HCT116 (cell line): ENCODE data around the gene E2F6. TPM values are rescaled to one million over a fixed set of nuclear protein-coding genes. Genes with fewer than 3 reads are reported as not detected.

Experiments
- ATAC-seq: fragments of 200-7000 bp; cut with Tn5 transposase; 2 replicates; pipeline ENCODE4 v1.9.1; 2020; ENCODE audit warnings: mild to moderate bottlenecking, moderate library complexity
- BruUV-seq: library from RNA; stranded (reverse); fragments of 400-500 nt; replicated peaks from 2 replicates; lab custom pipeline; 2021; lab: Mats Ljungman, UMichigan
- CTCF ChIA-PET: fragments of 300-600 bp; sonication (Branson Sonifier 250); formaldehyde crosslinking; loops from one replicate; lab custom pipeline; 2021; ENCODE audit warnings: antibody characterized with exemption; lab: Charles Lee
- POLR2A ChIA-PET: fragments of 300-600, 350-600 bp; sonication (Branson Sonifier 250); formaldehyde crosslinking; loops from one replicate; lab custom pipeline; 2021; ENCODE audit warnings: antibody characterized with exemption; lab: Charles Lee
- RAD21 ChIA-PET, 2 experiments: fragments of 300-600 bp; sonication (Branson Sonifier 250); formaldehyde crosslinking; loops; one replicate each; lab custom pipeline; 2023; ENCODE audit warnings: low total read pairs in 2 of 2; ENCODE audit not compliant: uncharacterized antibody in 2 of 2, unreplicated experiment in 2 of 2, low non-redundant PET in 1 of 2; lab: Charles Lee
- DNase-seq: peaks from one replicate; pipeline ENCODE4 v3.0.0-alpha.2; 2010; ENCODE audit warnings: low read depth, low spot score
- H2AFZ ChIP-seq: fragments of 200-600 bp; shearing (Covaris generic), sonication (generic); 2 replicates; pipeline ENCODE4 v1.6.1; 2017; ENCODE audit warnings: low read depth, mixed run types, mixed read lengths, antibody characterized with exemption, low read length; ENCODE audit not compliant: poor library complexity, severe bottlenecking
- H3K27ac ChIP-seq: 2 replicates; pipeline ENCODE4 v1.5.1; 2012; ENCODE audit warnings: low read depth, low read length
- H3K27me3 ChIP-seq: fragments of 200-600 bp; sonication (generic); 2 replicates; pipeline ENCODE4 v1.6.1; 2016; ENCODE audit warnings: mixed run types, low read length, mixed read lengths; ENCODE audit not compliant: insufficient read depth
- H3K36me3 ChIP-seq, 2 experiments: fragments of 200-500 bp in 1 of 2; fragments of 200-600 bp in 1 of 2; sonication (Bioruptor generic) in 1 of 2; sonication (generic) in 1 of 2; 2 replicates each; pipeline versions ENCODE4 v1.5.1 to v1.6.1; 2014 to 2016; ENCODE audit warnings: low read length in 2 of 2, inconsistent platforms in 1 of 2, mixed read lengths in 1 of 2, mixed run types in 1 of 2; ENCODE audit not compliant: insufficient read depth in 2 of 2, control insufficient read depth in 1 of 2
- H3K4me1 ChIP-seq, 2 experiments: fragments of 200-600 bp in 1 of 2; sonication (generic) in 1 of 2; 2 replicates each; pipeline versions ENCODE4 v1.5.1 to v1.6.1; 2012 to 2017; ENCODE audit warnings: low read length in 2 of 2, inconsistent platforms in 1 of 2, mild to moderate bottlenecking in 1 of 2, mixed read lengths in 1 of 2, mixed run types in 1 of 2, moderate library complexity in 1 of 2; ENCODE audit not compliant: insufficient read depth in 2 of 2, control insufficient read depth in 1 of 2
- H3K4me2 ChIP-seq: fragments of 200-600 bp; sonication (generic); 2 replicates; pipeline ENCODE4 v1.6.1; 2017; ENCODE audit warnings: mixed run types, low read length, mixed read lengths
- H3K4me3 ChIP-seq, 2 experiments: fragments of 200-600 bp in 1 of 2; sonication (generic) in 1 of 2; replicated peaks in 1 of 2; 2 replicates each; pipeline ENCODE4 v1.5.1; 2011 to 2016; ENCODE audit warnings: low read length in 2 of 2, control low read depth in 1 of 2, low read depth in 1 of 2, mild to moderate bottlenecking in 1 of 2, mixed read lengths in 1 of 2, mixed run types in 1 of 2
- H3K79me2 ChIP-seq: fragments of 200-600 bp; sonication (generic); 2 replicates; pipeline ENCODE4 v1.6.1; 2017; ENCODE audit warnings: mild to moderate bottlenecking, mixed run types, low read length, moderate library complexity, mixed read lengths; ENCODE audit not compliant: insufficient read depth
- H3K9ac ChIP-seq: fragments of 200-600 bp; sonication (generic); 2 replicates; pipeline ENCODE4 v1.6.1; 2016; ENCODE audit warnings: low read length, mixed read lengths
- H3K9me2 ChIP-seq: fragments of 200-600 bp; sonication (generic), shearing (Covaris generic); 2 replicates; pipeline ENCODE4 v1.6.1; 2017; ENCODE audit warnings: mixed run types, mild to moderate bottlenecking, moderate library complexity; ENCODE audit not compliant: insufficient read depth
- H3K9me3 ChIP-seq, 2 experiments: fragments of 200-500 bp in 1 of 2; fragments of 200-600 bp in 1 of 2; sonication (Bioruptor generic) in 1 of 2; sonication (generic) in 1 of 2; 2 replicates each; pipeline ENCODE4 v1.6.1; 2014 to 2017; ENCODE audit warnings: low read length in 2 of 2, mixed read lengths in 2 of 2, inconsistent platforms in 1 of 2, low read depth in 1 of 2, mild to moderate bottlenecking in 1 of 2, mixed run types in 1 of 2, moderate library complexity in 1 of 2; ENCODE audit not compliant: control insufficient read depth in 1 of 2, insufficient read depth in 1 of 2
- H4K20me1 ChIP-seq: fragments of 200-600 bp; sonication (generic), shearing (Covaris generic); 2 replicates; pipeline ENCODE4 v1.6.1; 2017; ENCODE audit warnings: mixed run types, mild to moderate bottlenecking, moderate library complexity; ENCODE audit not compliant: insufficient read depth
- EZH2 ChIP-seq: fragments of 200-600 bp; sonication (generic); IDR thresholded peaks from 2 replicates; pipeline ENCODE4 v1.6.1; 2017; ENCODE audit warnings: antibody characterized with exemption, mixed run types
- JUND ChIP-seq: IDR thresholded peaks from 2 replicates; pipeline ENCODE4 v1.6.1; 2012
- RAD21 ChIP-seq: IDR thresholded peaks from 2 replicates; pipeline ENCODE4 v1.6.1; 2012; ENCODE audit warnings: low read depth, mild to moderate bottlenecking
- SRF ChIP-seq: IDR thresholded peaks from 2 replicates; pipeline ENCODE4 v1.6.1; 2012; ENCODE audit warnings: low read depth
- intact Hi-C: fragments of 100-400 bp; cut with micrococcal nuclease; formaldehyde crosslinking; loops from 2 replicates; pipeline ENCODE4 v1.10.0; 2022
- total RNA-seq: library from RNA; stranded (reverse); gene quantifications from one replicate; pipeline ENCODE4 v1.2.1, GENCODE V29; 2021; ENCODE audit not compliant: unreplicated experiment
- TF ChIP-seq, protein P1 (sequence below), 3 experiments: fragments of 200-600 bp in 1 of 3; sonication (generic) in 1 of 3; IDR thresholded peaks in 2 of 3; conservative IDR thresholded peaks in 1 of 3; 2 replicates each; pipeline ENCODE4 v1.5.1; 2012 to 2017; ENCODE audit warnings: low read depth in 2 of 3, low read length in 2 of 3, antibody characterized with exemption in 1 of 3, borderline replicate concordance in 1 of 3, control low read depth in 1 of 3, mild to moderate bottlenecking in 1 of 3, mixed read lengths in 1 of 3, mixed run types in 1 of 3, moderate library complexity in 1 of 3; ENCODE audit not compliant: insufficient read depth in 1 of 3
- TF ChIP-seq, protein P2 (sequence below): IDR thresholded peaks from 2 replicates; pipeline ENCODE4 v1.6.1; 2011; ENCODE audit warnings: mild to moderate bottlenecking, low read length, moderate library complexity; ENCODE audit not compliant: insufficient replicate concordance; ENCODE audit errors: extremely low read depth

The E2F6 gene
- total RNA-seq, 1 experiment from 2014 or later = 22.8 TPM

DNA sequence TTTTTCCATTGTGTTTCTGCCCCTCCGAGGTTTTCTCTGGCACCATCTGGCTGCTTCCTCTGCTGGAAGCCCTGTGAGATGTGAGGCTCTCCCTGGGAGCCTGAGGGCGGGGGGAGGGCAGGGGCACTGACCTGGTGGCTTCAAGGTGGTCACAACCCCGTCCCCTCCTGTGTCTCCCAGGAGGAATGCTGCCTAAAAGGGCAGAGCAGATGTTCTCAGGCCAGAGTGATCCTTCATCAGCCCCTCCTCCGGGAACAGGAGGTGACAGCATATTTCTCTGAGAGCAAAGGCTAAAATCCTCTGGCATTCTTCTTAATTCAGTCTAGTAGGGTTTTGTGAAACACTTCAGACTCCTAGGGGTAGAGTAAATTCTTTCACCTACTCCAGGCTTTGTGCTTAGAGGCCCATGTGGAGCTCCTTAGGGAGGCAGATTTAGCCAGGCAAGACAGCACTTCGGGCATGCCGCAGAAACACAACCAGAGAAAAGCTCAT lies 49.6 kb upstream of the E2F6 start:
- CTCF ChIA-PET = no interaction called here
- Histone ChIP-seq H3K4me2 (no peak overlapping the region), H3K9ac (no peak overlapping the region), H3K27me3 (no peaks in the 10 kb centered on the region), H3K9me3 (no peaks in the 10 kb centered on the region), H3K36me3 (no peaks in the 10 kb centered on the region), H3K9me2 (no peaks in the 10 kb centered on the region), H4K20me1 (no peaks in the 10 kb centered on the region), H3K27ac (no peak overlapping the region), H3K4me3 (no peak overlapping the region), H3K4me1 (no peaks in the 10 kb centered on the region), H2AFZ (no peak overlapping the region), H3K79me2 (no peaks in the 10 kb centered on the region)
- no TSS peak for BruUV-seq
- intact Hi-C loops = no loop called here
- RAD21 ChIA-PET = no interaction called here
- no peak for TF ChIP-seq JUND
- TF ChIP-seq EZH2 = no peak
- TF ChIP-seq, protein P1, sequence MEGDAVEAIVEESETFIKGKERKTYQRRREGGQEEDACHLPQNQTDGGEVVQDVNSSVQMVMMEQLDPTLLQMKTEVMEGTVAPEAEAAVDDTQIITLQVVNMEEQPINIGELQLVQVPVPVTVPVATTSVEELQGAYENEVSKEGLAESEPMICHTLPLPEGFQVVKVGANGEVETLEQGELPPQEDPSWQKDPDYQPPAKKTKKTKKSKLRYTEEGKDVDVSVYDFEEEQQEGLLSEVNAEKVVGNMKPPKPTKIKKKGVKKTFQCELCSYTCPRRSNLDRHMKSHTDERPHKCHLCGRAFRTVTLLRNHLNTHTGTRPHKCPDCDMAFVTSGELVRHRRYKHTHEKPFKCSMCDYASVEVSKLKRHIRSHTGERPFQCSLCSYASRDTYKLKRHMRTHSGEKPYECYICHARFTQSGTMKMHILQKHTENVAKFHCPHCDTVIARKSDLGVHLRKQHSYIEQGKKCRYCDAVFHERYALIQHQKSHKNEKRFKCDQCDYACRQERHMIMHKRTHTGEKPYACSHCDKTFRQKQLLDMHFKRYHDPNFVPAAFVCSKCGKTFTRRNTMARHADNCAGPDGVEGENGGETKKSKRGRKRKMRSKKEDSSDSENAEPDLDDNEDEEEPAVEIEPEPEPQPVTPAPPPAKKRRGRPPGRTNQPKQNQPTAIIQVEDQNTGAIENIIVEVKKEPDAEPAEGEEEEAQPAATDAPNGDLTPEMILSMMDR (IDR thresholded peaks at IDR 0.05 in 2 of 3, conservative IDR thresholded peaks at IDR 0.05 in 1 of 3; ENCODE audit: borderline replicate concordance in 1 of 3, insufficient read depth in 1 of 3, low read depth in 2 of 3, low read length in 2 of 3) = no peak
- TF ChIP-seq SRF = no peak
- TF ChIP-seq RAD21 = no peak
- TF ChIP-seq, protein P2, sequence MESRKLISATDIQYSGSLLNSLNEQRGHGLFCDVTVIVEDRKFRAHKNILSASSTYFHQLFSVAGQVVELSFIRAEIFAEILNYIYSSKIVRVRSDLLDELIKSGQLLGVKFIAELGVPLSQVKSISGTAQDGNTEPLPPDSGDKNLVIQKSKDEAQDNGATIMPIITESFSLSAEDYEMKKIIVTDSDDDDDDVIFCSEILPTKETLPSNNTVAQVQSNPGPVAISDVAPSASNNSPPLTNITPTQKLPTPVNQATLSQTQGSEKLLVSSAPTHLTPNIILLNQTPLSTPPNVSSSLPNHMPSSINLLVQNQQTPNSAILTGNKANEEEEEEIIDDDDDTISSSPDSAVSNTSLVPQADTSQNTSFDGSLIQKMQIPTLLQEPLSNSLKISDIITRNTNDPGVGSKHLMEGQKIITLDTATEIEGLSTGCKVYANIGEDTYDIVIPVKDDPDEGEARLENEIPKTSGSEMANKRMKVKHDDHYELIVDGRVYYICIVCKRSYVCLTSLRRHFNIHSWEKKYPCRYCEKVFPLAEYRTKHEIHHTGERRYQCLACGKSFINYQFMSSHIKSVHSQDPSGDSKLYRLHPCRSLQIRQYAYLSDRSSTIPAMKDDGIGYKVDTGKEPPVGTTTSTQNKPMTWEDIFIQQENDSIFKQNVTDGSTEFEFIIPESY = no peak
- POLR2A ChIA-PET = interaction anchor here (0.7 kb wide), 1 partner anchor 9 kb away, joined by 3 read pairs; no protein-coding TSS in a partner anchor
- DNase-seq (no peak), ATAC-seq (no peak)
